Activated T-helper 1 cell treated with anti-CD3 and anti-CD28 coated beads, Interleukin-2, amount 50 U/mL, for 16 hours (primary cell): ENCODE results near the gene TTC16.

ENCODE experiments used
- DNase-seq, 2 donors: peaks; one replicate each; pipeline ENCODE4 v3.0.0-alpha.2; 2020; ENCODE audit warnings: low read depth in 1 of 2, low spot score in 1 of 2

Gene TTC16

GRCh38 chr9:127720865-127721227 lies 5.0 kb downstream of the TTC16 start:
- DNase-seq = no peak

GRCh38 chr9:127721391-127721821 lies 5.5 kb downstream of the TTC16 start:
- DNase-seq = no peak

- no peak for DNase-seq
Measured at GRCh38 chr9:127722055-127722745, 6.3 kb downstream of the TTC16 start.

GRCh38 chr9:127723013-127723412 lies 7.1 kb downstream of the TTC16 start:
- no peak for DNase-seq

GRCh38 chr9:127723444-127723843 lies 7.6 kb downstream of the TTC16 start:
- no peak for DNase-seq

GRCh38 chr9:127724012-127724411 lies 8.1 kb downstream of the TTC16 start:
- no peak for DNase-seq

GRCh38 chr9:127726871-127727270 lies 11.0 kb downstream of the TTC16 start:
- DNase-seq = no peak

GRCh38 chr9:127728808-127729207 lies 12.9 kb downstream of the TTC16 start:
- DNase-seq = no peak

- DNase-seq = no peak
Measured at GRCh38 chr9:127729522-127730256, 13.8 kb downstream of the TTC16 start.

GRCh38 chr9:127730262-127730661 lies 14.4 kb downstream of the TTC16 start:
- no peak for DNase-seq

GRCh38 chr9:127730799-127731410 lies 15.0 kb downstream of the TTC16 start:
- no peak for DNase-seq

GRCh38 chr9:127731938-127732337 lies 16.1 kb downstream of the TTC16 start:
- DNase-seq = no peak

- no peak for DNase-seq
Measured at GRCh38 chr9:127732444-127732843, 16.6 kb downstream of the TTC16 start.

- no peak for DNase-seq
Measured at GRCh38 chr9:127733614-127734013, 17.7 kb downstream of the TTC16 start.

GRCh38 chr9:127734247-127734746 lies 18.4 kb downstream of the TTC16 start:
- no peak for DNase-seq

- DNase-seq = peak; percentile 97
Measured at GRCh38 chr9:127734747-127735529, 19.1 kb downstream of the TTC16 start, which contains the start of gene TOR2A. Gene TOR2A, minus strand, starts transcription at chr9:127735294. Its CDS starts 24 bp downstream, at chr9:127735270.

GRCh38 chr9:127735530-127736185 lies 19.8 kb downstream of the TTC16 start:
- DNase-seq = no peak

- DNase-seq = no peak
Measured at GRCh38 chr9:127738666-127739065, 22.8 kb downstream of the TTC16 start.

GRCh38 chr9:127739614-127740330 lies 23.9 kb downstream of the TTC16 start:
- DNase-seq = no peak

GRCh38 chr9:127741831-127742434 lies 26.1 kb downstream of the TTC16 start:
- DNase-seq = no peak
